Sigmoid colon (tissue), 7 donors: ENCODE results near the gene CAPSL. TPM values are rescaled to one million over a fixed set of nuclear protein-coding genes. Genes with fewer than 3 reads are reported as not detected.

Experiments used
- DNase-seq: peaks from one replicate; pipeline ENCODE4 v3.0.0-alpha.2; 2019
- H3K27ac ChIP-seq, 4 donors: fragments of 200-600 bp; sonication (generic); one replicate each; pipeline ENCODE4 v1.5.1; 2016 to 2019; ENCODE audit warnings: mild to moderate bottlenecking in 1 of 4
- H3K27me3 ChIP-seq, 3 donors: fragments of 200-600 bp; sonication (generic); one replicate each; pipeline ENCODE4 v1.5.1; 2019; ENCODE audit warnings: mild to moderate bottlenecking in 1 of 3
- H3K36me3 ChIP-seq, 4 donors: fragments of 200-600 bp; sonication (generic); one replicate each; pipeline ENCODE4 v1.5.1; 2016 to 2019
- H3K4me1 ChIP-seq, 4 donors: fragments of 200-600 bp; sonication (generic); one replicate each; pipeline ENCODE4 v1.5.1; 2017 to 2019
- H3K4me3 ChIP-seq, 4 donors: fragments of 200-600 bp; sonication (generic); one replicate each; pipeline ENCODE4 v1.5.1; 2017 to 2019; ENCODE audit warnings: mild to moderate bottlenecking in 2 of 4, moderate library complexity in 1 of 4
- H3K9me3 ChIP-seq, 4 donors: fragments of 200-600 bp in 3 of 4; sonication (generic) in 3 of 4; one replicate each; pipeline versions ENCODE4 v1.5.1 to v1.6.1; 2013 to 2019
- CTCF ChIP-seq, 4 experiments: fragments of 450-650 bp in 3 of 4; fragments of 200-600 bp in 1 of 4; IDR thresholded peaks; one replicate each; pipeline ENCODE4 v1.5.1; 2016 to 2019; ENCODE audit warnings: antibody characterized with exemption in 4 of 4, mild to moderate bottlenecking in 3 of 4, moderate library complexity in 2 of 4
- EP300 ChIP-seq, 4 donors: sonication (generic); formaldehyde crosslinking; IDR thresholded peaks; one replicate each; pipeline ENCODE4 v1.6.1; 2017; ENCODE audit warnings: antibody characterized with exemption in 4 of 4
- POLR2A ChIP-seq, 2 donors: fragments of 450-650 bp; IDR thresholded peaks; one replicate each; pipeline ENCODE4 v1.6.1; 2016; ENCODE audit warnings: antibody characterized with exemption in 2 of 2, mild to moderate bottlenecking in 2 of 2, moderate library complexity in 2 of 2
- POLR2AphosphoS5 ChIP-seq, 4 donors: sonication (generic); formaldehyde crosslinking; IDR thresholded peaks; one replicate each; pipeline ENCODE4 v1.6.1; 2017; ENCODE audit warnings: antibody characterized with exemption in 4 of 4
- WGBS, 2 donors: extraction: QIAGEN DNeasy Blood & Tissue Kit; methylation state at CpG; one replicate each; pipeline ENCODE4 v1.1.7; 2013; 5-methylcytosine and 5-hydroxymethylcytosine counted together
- intact Hi-C: fragments of 100-400 bp; cut with DNase I; formaldehyde crosslinking; loops from one replicate; pipeline ENCODE4 v1.15.1; 2023
- polyA plus RNA-seq, 3 donors: library from polyadenylated mRNA; stranded (reverse); fragments of 200-250 nt; gene quantifications; one replicate each; pipeline ENCODE4 v1.2.3, GENCODE V29; 2013
- total RNA-seq, 4 donors: library from RNA; depleted of rRNA; stranded (reverse); fragments of >200 nt; gene quantifications; one replicate each; pipeline ENCODE4 v1.1.0, GENCODE V29; 2016
- donor health status: healthy with polysubstance abuse.
- donor health status: Bipolar disorder and iron deficiency.
- donor health status: healthy.

CAPSL gene
- total and polyA plus RNA-seq, 7 donors: not detected

GRCh38 chr5:35870605-35871004, 67.8 kb downstream of the CAPSL start:
- 93 to 94% methylated on average over 4 of the region's 4 CpGs for WGBS, 2 donors
- no peak for DNase-seq
- H3K4me1 ChIP-seq: no peaks in the 10 kb centered on the region
- intact Hi-C loops: no loop called here
- no peak overlapping the region for H3K4me3 ChIP-seq
- TF ChIP-seq EP300 (IDR thresholded peaks at IDR 0.05): no peak
- TF ChIP-seq CTCF (IDR thresholded peaks at IDR 0.05): no peak
- no peak for TF ChIP-seq POLR2A (IDR thresholded peaks at IDR 0.05)
- H3K27me3 ChIP-seq: no peaks in the 10 kb centered on the region
- H3K36me3 ChIP-seq: no peaks in the 10 kb centered on the region
- no peak overlapping the region for H3K27ac ChIP-seq
- H3K9me3 ChIP-seq: no peaks in the 10 kb centered on the region

DNA sequence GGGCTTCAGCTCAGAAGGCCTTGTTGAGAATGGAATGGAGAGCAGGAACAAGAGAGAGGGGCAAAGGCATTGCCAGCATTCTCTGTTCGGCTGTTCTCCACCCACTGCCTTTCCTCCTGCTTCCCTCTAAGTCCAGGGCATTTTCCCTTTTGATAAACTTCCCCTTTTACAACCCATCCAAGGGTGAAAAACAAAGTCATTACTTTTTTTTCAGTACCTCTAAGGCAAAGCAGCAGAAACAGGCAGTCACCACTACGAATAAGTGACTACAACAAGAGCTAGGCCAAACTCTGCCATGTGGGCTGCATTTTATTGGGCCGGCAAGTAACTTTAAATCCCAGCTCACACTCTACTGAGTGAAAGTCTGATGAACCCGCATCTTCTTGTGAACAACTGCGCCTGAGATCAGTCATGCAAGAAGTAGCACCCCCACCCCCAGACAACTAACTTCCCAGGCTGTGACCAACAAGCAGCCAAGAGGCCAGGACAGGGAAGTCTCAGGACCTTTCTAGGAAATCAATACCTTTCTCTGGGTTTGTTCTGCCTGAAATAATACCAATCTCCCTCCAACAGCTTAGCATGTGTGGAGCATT, 68.6 kb downstream of the CAPSL start:
- Histone ChIP-seq H3K27ac (no peak overlapping the region), H3K27me3 (no peaks in the 10 kb centered on the region), H3K36me3 (no peaks in the 10 kb centered on the region), H3K4me1 (no peaks in the 10 kb centered on the region), H3K4me3 (no peak overlapping the region), H3K9me3 (no peaks in the 10 kb centered on the region)
- 58 to 77% methylated on average over 5 of the region's 5 CpGs for WGBS, 2 donors
- intact Hi-C loops: no loop called here
- DNase-seq: no peak
- TF ChIP-seq POLR2AphosphoS5 (IDR thresholded peaks at IDR 0.05) (no peak), EP300 (IDR thresholded peaks at IDR 0.05) (no peak), POLR2A (IDR thresholded peaks at IDR 0.05) (no peak), CTCF (IDR thresholded peaks at IDR 0.05) (no peak)

DNA sequence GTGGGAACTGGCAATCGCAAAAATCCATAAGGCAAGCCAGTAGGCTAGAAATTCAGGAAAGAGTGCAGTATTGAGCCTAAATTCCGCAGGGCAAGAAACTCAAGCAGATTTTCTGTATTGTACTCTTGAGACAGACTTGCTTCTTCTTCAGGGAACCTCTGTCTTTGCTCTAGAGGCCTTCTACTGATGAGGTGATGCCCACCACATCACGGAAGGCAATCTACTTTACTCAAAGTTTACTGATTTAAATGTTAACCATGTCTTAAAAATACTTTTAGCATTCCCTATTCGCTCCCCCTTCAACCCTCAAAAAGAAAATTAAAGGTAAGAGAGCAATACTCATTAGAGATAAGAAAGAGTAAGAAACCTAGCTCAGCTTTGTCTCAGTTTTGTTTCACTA, 70.4 kb downstream of the CAPSL start:
- Histone ChIP-seq H3K27ac (no peak overlapping the region), H3K4me1 (no peaks in the 10 kb centered on the region), H3K27me3 (no peaks in the 10 kb centered on the region), H3K4me3 (no peak overlapping the region), H3K36me3 (no peaks in the 10 kb centered on the region), H3K9me3 (no peaks in the 10 kb centered on the region)
- TF ChIP-seq POLR2A (IDR thresholded peaks at IDR 0.05) (no peak), EP300 (IDR thresholded peaks at IDR 0.05) (no peak), CTCF (IDR thresholded peaks at IDR 0.05) (no peak), POLR2AphosphoS5 (IDR thresholded peaks at IDR 0.05) (no peak)
- no peak for DNase-seq
- WGBS, 2 donors: 90 to 93% methylated on average over 4 of the region's 4 CpGs
- intact Hi-C loops: no loop called here

- TF ChIP-seq CTCF (IDR thresholded peaks at IDR 0.05) (no peak), POLR2A (IDR thresholded peaks at IDR 0.05) (no peak), POLR2AphosphoS5 (IDR thresholded peaks at IDR 0.05) (no peak), EP300 (IDR thresholded peaks at IDR 0.05) (no peak)
- DNase-seq: no peak
- H3K27ac ChIP-seq: no peak overlapping the region
- no peaks in the 10 kb centered on the region for H3K9me3 ChIP-seq
- no peak overlapping the region for H3K4me3 ChIP-seq
- WGBS, 2 donors: 49 to 50% methylated on average over 3 of the region's 3 CpGs
- intact Hi-C loops: no loop called here
- H3K36me3 ChIP-seq: no peaks in the 10 kb centered on the region
- H3K4me1 ChIP-seq: no peaks in the 10 kb centered on the region
- no peaks in the 10 kb centered on the region for H3K27me3 ChIP-seq
Measured at GRCh38 chr5:35863159-35863558, 75.3 kb downstream of the CAPSL start.

DNA sequence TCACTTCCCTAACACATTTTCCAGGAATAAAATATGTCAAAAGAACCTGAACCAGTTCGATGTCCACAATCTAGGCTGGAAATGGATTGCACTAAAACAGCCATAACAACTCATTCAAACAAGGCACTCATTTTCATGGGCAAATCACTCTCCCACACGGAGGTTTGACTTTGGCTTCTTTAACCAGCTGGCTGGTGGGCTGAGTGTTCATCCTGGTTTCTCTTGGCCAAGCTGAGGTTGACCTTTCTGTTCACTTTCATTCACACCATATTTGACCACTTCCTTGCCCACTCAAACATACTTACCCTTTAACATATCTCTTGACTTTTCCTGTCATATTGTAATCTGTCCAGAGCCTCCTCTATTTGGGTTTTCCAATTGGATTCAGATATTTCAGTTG, 76.3 kb downstream of the CAPSL start:
- H3K4me1 ChIP-seq: no peaks in the 10 kb centered on the region
- H3K9me3 ChIP-seq: no peaks in the 10 kb centered on the region
- no peaks in the 10 kb centered on the region for H3K27me3 ChIP-seq
- no peak for DNase-seq
- 62 to 69% methylated on average over 2 of the region's 2 CpGs for WGBS, 2 donors
- TF ChIP-seq POLR2AphosphoS5 (IDR thresholded peaks at IDR 0.05): no peak
- TF ChIP-seq EP300 (IDR thresholded peaks at IDR 0.05): no peak
- TF ChIP-seq CTCF (IDR thresholded peaks at IDR 0.05): no peak
- TF ChIP-seq POLR2A (IDR thresholded peaks at IDR 0.05): no peak
- intact Hi-C loops: no loop called here
- no peak overlapping the region for H3K27ac ChIP-seq
- H3K4me3 ChIP-seq: no peak overlapping the region
- H3K36me3 ChIP-seq: no peaks in the 10 kb centered on the region
